Peyer's patch (tissue), 4 donors: Measurements from ENCODE around the gene KDM2B.

Experiments used
- POLR2A ChIP-seq, 2 donors: fragments of 450-650 bp; IDR thresholded peaks; one replicate each; pipeline ENCODE4 v1.5.1; 2017; ENCODE audit warnings: antibody characterized with exemption in 2 of 2, mild to moderate bottlenecking in 2 of 2, moderate library complexity in 2 of 2
- TF ChIP-seq, protein P1 (sequence below), 6 experiments: fragments of 450-650 bp in 4 of 6; fragments of 200-600 bp in 2 of 6; sonication (generic) in 1 of 6; IDR thresholded peaks; one replicate each; pipeline ENCODE4 v1.5.1; 2017 to 2019; ENCODE audit warnings: antibody characterized with exemption in 6 of 6, mild to moderate bottlenecking in 3 of 6, moderate library complexity in 1 of 6

DNA sequence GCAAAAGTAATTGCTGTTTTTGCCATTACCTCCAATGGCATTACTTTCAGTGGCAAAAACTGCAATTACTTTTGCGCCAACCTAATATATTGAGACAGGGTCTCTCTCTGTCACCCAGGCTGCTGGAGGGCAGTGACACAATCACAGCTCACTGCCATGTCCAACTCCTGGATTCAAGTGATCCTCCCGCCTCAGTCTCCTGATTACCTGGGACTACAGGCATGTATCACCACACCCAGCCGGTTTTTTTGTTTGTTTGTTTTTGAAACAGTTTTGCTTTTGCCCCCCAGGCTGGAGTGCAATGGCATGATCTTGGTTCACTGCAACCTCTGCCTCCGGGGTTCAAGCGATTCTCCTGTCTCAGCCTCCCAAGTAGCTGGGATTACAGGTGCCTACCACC lies 15.7 kb upstream of the KDM2B start:
- TF ChIP-seq, protein P1, sequence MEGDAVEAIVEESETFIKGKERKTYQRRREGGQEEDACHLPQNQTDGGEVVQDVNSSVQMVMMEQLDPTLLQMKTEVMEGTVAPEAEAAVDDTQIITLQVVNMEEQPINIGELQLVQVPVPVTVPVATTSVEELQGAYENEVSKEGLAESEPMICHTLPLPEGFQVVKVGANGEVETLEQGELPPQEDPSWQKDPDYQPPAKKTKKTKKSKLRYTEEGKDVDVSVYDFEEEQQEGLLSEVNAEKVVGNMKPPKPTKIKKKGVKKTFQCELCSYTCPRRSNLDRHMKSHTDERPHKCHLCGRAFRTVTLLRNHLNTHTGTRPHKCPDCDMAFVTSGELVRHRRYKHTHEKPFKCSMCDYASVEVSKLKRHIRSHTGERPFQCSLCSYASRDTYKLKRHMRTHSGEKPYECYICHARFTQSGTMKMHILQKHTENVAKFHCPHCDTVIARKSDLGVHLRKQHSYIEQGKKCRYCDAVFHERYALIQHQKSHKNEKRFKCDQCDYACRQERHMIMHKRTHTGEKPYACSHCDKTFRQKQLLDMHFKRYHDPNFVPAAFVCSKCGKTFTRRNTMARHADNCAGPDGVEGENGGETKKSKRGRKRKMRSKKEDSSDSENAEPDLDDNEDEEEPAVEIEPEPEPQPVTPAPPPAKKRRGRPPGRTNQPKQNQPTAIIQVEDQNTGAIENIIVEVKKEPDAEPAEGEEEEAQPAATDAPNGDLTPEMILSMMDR (IDR thresholded peaks at IDR 0.05), result no peak
- no peak for TF ChIP-seq POLR2A (IDR thresholded peaks at IDR 0.05)
